Lower leg skin (tissue), 3 donors: ENCODE measurements around the gene SLC17A2.

Experiments
- POLR2A ChIP-seq, 2 donors: fragments of 450-650 bp; IDR thresholded peaks; one replicate each; pipeline ENCODE4 v1.6.1; 2016 to 2017; ENCODE audit warnings: antibody characterized with exemption in 2 of 2, mild to moderate bottlenecking in 1 of 2, moderate library complexity in 1 of 2
- TF ChIP-seq, protein P1 (sequence below), 3 donors: fragments of 450-650 bp; IDR thresholded peaks; one replicate each; pipeline ENCODE4 v1.5.1; 2016; ENCODE audit warnings: antibody characterized with exemption in 3 of 3, mild to moderate bottlenecking in 3 of 3, moderate library complexity in 2 of 3

DNA sequence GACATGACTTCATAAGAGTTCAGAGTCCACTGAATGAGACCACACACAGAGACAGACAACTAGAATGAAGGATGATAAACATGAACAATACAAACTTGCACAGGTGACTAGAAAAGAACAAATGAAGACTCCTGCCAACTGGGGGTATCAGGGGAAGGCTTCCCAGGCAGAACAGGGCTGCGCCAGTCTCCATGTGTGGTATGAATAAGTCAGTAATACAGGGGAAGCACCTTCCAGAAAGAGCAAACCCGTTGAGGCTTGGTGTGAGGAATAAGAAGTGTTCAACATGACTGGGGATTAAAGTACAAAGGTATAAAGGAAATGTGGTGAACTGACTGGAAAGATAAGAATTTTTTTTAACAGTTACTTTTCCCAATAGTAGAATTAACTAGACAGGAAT lies 3.7 kb upstream of the SLC17A2 start:
- TF ChIP-seq, protein P1, sequence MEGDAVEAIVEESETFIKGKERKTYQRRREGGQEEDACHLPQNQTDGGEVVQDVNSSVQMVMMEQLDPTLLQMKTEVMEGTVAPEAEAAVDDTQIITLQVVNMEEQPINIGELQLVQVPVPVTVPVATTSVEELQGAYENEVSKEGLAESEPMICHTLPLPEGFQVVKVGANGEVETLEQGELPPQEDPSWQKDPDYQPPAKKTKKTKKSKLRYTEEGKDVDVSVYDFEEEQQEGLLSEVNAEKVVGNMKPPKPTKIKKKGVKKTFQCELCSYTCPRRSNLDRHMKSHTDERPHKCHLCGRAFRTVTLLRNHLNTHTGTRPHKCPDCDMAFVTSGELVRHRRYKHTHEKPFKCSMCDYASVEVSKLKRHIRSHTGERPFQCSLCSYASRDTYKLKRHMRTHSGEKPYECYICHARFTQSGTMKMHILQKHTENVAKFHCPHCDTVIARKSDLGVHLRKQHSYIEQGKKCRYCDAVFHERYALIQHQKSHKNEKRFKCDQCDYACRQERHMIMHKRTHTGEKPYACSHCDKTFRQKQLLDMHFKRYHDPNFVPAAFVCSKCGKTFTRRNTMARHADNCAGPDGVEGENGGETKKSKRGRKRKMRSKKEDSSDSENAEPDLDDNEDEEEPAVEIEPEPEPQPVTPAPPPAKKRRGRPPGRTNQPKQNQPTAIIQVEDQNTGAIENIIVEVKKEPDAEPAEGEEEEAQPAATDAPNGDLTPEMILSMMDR (IDR thresholded peaks at IDR 0.05), result no peak
- TF ChIP-seq POLR2A (IDR thresholded peaks at IDR 0.05), result no peak
